H54 (cell line): ENCODE results near the gene THRB.

Experiments
- DNase-seq: peaks from one replicate; pipeline ENCODE4 v3.0.0; 2011; ENCODE audit warnings: low spot score, mixed read lengths; ENCODE audit not compliant: insufficient read length
- FAIRE-seq: peaks from 3 replicates; lab custom pipeline; 2011; peaks lifted over from hg19 to GRCh38; lab: Jason Lieb, UNC
- POLR2A ChIP-seq: IDR thresholded peaks from 2 replicates; pipeline ENCODE4 v1.6.1; 2011; ENCODE audit warnings: low read depth, mild to moderate bottlenecking, low read length

Gene THRB

DNA sequence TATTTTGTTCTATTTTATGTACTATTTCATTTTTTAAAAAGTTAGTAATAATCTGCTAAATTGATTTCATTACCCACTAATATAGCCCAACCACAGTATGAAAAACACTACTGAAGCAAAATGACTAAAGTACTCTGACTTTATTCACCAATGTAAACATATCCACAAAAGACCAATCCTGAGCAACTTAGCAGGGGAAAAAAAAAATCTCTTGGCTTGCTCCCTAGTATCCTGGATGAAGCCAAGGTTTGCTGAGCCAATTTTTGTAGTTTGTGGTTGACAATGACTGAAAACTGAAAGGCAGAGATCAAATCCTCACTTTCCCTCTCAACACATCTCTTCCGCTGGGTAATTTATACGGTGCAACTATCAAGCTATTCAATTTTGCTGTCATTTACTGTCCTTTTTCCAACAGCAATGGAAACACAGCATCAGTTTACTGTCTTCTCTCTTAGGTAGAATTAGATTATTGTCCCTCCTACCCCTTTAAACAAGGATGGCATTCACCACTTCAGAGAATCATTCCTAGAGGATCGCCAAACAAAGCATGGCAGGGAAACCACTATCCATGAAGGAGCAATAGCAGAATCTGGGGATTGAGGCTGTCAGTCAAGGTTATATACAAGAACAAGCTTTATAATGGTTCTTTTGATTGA, 149.7 kb downstream of the THRB start:
- no peak for TF ChIP-seq POLR2A
- DNase-seq (no peak), FAIRE-seq (no peak)

DNA sequence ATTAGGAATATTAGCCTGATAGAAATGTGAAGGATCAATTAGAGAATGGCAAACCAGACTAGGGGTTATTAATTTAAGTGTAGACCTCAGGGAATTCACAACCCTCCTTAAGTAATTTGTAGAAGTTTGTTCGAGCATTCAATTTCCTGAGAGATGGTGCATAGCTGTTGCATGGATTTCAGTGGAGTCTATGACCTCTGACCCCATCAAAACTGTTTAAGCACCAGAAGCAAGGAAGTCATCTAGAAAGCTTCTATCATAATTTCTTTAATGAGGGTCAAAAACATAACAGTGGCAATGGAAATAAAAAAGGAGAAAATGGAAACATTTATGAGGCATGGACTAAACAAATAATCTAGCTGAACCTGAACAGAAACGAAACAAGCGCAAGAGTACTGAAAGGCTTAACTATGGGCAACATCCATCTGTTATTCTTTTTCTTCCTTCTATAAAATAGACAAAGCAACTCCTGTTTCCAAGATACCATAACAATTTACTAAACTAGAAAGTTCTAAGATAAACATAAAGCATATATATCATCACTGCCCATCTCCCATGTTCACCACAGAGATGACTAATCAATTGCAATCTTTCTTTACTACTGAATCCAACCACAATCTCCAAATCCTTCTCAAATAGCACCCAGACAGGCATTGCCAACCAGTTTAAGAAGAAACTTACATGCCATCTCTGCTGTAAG, 151.4 kb downstream of the THRB start:
- no peak for TF ChIP-seq POLR2A
- FAIRE-seq (no peak), DNase-seq (no peak)

DNA sequence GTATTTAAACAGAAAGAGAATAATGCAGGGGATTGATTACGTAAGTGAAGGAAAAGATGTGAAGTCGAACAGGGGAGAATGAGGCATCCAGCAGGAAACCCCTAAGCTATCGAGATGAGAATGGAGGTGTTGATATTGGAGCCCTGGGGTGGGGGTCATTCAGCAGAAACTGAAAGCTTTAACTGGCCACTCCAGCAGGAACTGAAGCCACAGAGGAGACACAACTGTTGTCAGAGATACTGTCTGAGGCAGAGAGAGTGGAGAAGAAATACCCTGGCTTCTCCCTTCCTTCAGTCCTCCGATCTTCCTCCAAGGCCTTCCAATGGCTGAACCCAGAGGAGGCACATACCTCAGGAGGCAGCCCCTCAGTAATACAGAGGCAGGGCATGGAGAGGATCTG, 152.4 kb downstream of the THRB start:
- no peak for TF ChIP-seq POLR2A
- FAIRE-seq = no peak
- no peak for DNase-seq

DNA sequence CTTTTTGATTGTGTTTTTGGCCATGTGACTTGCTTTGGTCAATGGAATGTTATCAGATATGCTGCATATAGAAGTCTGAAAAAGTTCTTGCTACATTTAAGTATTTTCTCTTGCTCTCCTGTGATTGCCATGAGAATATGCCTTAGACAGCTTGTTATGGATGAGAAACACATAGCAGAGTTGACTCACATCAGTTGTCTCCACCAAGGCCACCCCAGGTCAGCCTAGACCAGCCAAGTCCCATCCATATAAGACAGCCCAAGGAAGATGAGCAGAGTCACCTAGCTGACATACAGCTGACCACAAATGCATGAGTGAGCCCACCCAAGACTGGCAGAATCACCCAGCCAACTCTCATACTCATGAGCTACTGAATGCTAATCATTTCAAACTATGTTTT, 153.0 kb downstream of the THRB start:
- TF ChIP-seq POLR2A = no peak
- DNase-seq = no peak
- FAIRE-seq = no peak

DNA sequence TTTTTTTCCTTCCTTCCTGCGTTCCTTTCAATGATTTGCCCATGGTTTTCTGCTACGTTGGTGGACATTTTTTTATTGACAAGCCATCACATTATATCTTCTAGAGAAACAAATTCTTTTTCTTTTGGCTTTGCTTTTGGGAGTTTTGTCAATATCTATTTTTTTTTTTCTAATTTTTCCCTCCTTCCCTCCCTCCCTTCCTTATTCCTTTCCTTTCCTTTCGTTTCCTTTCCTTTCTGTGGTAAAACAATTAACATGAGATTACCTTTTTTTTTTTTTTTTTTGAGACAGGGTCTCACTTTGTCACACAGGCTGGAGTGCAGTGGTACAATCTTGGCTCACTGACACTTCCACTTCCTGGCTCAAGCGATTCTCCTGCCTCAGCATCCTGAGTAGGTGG, 153.7 kb downstream of the THRB start:
- TF ChIP-seq POLR2A = no peak
- DNase-seq (no peak), FAIRE-seq (no peak)

DNA sequence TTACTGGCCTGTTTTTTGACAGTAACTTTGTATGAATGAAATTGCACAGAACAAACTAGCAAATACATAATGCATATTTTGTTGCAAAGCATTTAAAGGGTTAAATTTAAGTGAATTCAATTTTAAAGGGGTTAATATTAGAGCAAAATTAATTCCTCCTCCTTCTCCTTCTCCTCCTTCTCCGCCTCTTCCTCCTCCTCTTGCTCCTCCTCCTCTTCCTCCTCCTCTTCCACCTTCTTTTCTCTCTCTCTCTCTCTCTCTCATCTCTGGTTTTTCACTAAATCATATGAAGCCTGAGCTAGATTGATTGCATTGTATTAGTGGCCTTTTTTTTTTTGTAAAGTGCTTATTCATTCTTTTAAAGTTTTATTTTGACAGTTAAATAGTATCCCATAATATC, 154.5 kb downstream of the THRB start:
- no peak for TF ChIP-seq POLR2A
- FAIRE-seq (no peak), DNase-seq (no peak)

DNA sequence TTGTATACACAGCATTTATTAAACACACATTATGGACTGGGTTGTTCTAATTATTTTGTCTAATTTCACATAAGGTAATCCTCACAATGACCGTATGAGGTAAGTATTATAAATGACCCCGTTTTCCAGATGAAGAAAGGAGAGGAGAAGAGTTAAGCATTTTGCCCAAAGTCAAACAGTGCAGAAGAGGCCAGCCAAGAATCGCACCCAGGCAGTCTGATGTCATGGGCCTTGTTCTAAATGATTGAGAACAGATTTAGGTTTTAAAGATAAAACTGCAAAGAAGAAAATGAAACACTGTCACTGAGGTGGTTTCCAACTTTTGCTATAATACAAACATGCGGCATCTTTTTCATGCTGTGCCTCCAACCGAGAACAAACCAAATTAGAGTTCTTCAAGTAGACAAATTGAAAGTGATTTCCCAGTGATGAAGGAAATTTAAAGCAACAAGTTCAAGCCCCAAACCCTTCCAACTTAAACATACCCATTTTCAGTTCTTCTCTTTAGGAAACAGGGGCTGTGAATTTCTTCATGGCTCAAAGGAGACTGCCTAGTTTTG, 155.3 kb downstream of the THRB start:
- no peak for TF ChIP-seq POLR2A
- no peak for DNase-seq
- FAIRE-seq = no peak

DNA sequence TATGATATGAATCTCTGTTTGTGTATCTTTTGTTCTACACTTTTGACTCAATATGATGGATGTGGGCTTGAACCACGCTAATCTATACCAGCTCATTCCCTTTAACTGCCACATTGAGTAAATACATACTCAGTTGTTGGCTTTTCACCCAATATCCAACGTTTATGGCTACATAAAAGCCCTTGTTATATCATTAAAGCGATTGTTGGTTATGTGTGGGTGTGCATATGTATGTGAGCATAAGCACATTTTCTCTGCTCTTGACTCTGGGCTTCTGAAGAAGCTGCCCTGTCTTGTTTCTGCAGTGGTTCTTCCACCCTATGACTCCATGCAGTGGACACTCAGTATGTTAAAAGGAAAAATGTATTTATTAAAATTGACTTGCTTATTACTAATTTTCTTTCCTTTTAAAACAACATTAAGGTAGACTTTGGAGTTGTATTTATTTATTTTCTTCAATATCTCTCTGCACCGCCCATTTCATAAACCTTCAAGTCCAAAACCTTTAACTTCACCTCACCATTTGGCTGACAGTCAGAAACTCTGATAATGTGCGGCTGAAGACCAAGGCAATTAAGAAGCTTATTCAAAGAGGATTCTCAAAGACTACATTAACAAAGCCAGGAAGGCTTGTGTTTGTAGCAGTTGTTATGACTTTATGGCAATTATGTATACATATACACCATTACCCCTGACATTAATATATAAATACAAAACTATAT, 156.1 kb downstream of the THRB start:
- FAIRE-seq = no peak
- no peak for DNase-seq
- no peak for TF ChIP-seq POLR2A

DNA sequence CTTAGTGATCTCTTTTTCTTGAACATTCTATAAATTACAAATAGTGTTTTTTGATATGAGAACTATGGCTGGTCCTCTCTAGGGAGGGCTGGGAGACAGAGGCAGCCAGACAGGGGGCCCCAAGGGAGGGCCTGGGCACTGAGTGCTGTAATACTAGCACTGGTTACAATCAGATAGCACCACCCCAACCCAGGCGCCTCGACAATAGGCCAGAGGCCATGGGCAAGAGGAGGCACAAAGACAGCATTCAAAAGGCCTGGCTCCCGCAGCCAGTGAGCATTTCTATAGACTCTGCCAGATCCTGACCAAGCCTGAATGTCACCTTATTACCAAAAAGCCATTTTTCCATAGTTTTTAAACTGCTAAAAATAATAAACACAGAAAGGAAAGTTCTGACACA, 158.5 kb downstream of the THRB start:
- TF ChIP-seq POLR2A = no peak
- FAIRE-seq (no peak), DNase-seq (no peak)

DNA sequence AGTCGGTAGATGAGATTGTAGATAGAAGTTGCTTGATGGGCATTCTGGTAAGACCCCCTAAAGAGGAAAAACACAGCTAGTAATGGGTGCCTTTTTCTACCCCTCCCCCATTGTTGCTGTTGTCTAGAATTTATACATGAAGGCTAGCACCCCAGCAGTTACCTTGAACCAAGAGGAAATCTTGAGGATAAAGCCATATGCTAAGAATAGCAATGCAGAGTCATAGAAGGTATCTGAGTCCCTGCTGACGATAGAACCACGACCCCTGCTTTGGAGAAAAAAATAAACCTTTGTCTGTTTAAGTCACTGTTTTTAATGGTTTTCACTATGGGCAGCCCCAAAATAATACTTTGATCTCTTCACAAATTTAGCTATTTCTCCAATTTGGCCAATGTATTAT, 162.6 kb downstream of the THRB start:
- DNase-seq = no peak
- no peak for FAIRE-seq
- no peak for TF ChIP-seq POLR2A

DNA sequence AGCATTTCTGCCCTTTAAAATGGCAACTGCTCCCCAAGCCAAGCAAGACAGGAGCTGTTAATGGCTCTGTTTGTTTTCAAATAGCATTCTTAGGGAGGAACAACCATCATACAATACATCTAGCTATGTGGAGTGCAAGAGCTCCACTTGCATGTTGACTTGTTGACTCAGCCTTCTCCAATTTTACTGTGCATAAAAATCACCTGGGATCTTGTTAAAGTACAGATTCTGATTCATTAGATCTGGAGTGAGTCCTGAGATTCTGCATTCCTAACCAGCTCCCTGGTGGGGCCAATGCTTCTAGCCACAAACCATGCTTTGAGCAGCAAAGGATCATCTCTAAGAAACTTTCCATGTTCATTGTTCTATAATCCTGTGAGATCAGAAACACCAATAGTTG, 171.4 kb downstream of the THRB start:
- DNase-seq = no peak
- no peak for FAIRE-seq
- TF ChIP-seq POLR2A = no peak

DNA sequence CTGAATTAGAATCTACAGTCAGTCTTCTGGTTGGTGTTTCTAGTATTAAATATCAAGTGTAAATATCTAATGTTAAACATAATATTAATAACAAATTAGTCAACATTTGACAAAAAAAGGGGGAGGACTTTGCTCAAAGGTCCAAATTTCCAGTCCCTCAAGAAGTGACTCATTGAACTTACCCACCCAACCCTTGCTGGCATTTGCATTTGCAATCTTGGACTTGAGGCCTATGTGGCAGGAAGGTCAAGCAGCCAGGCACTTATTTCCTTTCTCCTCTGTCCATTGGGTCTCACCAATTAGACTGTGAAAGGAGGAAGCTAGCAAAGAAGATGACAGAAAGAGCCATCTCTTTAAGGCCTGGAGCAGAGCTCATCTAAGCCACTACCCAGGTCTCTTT, 174.0 kb downstream of the THRB start:
- DNase-seq = no peak
- TF ChIP-seq POLR2A = no peak
- FAIRE-seq = no peak

DNA sequence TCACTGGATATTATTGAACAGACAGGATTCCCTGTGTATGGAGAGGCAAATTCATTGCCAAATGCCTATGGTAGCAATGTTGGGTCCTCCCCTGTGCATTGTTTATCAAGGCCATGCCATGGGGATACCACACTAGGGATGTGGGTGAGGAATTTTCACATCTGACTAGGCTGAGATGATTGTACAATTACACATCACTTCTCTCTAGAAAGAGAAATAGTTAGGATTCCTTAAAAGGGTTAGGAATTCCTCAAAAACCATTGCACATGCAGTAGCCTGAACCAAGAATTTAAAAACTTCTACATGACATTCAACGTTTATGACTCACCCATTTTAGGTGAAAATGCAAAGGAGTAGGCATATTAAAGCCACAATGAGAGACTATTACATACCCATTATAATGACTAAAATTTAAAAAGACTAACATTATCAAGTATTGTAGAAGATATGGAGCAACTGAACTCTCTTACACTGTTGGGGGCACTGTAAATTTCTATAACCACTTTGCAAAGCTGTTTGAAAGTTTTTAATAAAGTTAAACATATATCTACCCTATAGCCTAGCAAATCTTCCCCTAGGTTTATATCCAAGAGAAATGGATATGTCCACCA, 175.9 kb downstream of the THRB start:
- no peak for FAIRE-seq

DNA sequence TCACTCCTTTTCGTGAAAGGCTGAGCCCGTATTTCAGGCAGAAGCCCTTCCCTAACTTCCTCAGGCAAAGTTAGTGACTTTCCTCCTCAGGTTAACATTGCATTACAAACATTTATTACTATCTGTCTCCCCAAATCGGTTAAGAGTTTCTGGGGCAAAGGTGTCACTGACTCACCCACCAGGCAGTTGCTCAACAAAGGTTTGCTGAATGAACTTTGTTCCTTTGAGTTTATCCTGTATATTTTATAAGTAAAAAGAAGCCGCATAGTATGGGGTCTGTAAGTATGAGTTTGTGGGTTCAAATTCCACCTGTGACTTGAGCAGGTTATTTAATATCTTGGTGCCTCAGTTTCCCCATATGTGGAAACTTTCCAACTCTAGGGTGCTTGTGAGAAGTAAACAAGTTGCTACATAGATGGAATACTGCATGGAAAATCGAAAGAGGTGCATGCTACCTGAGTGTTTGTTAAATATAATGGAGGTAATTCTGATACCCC, 177.7 kb downstream of the THRB start:
- FAIRE-seq = no peak
- no peak for DNase-seq
- TF ChIP-seq POLR2A = no peak

More for the DNA sequence above, 175.9 kb downstream of the THRB start:
- no peak for DNase-seq
- TF ChIP-seq POLR2A = no peak

DNA sequence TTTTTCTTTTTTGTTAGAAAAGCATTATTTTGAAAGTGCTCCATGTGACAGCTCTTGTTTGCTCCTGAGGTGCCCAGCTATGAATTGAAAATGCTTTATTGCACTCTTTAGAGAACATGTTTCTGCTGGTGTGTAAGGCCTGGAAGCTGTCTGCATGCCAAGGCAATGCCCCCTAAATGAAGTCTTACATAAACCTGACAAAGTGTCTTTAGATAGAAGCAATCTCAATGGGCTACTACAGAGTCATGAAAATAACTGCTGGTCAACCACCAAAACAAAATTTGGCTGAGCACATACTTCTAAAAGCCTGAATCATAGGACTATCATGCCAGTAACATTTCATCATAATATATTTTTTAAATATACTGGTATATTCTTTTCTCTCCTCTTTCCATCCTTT, 178.7 kb downstream of the THRB start:
- DNase-seq (no peak), FAIRE-seq (no peak)
- TF ChIP-seq POLR2A = no peak
